GM18498 (cell line): ENCODE results near the gene PLB1.
"Not testable (repeated sequence)": the region's sequence is repeated elsewhere in the genome, so short reads cannot be mapped to it uniquely, and the experiment has no call there.

Experiments
- ATAC-seq: cut with Tn5 transposase; IDR thresholded peaks from one replicate; pipeline ENCODE4 v1.9.1; 2021; ENCODE audit warnings: mild to moderate bottlenecking, moderate library complexity; ENCODE audit not compliant: unreplicated experiment

PLB1 gene

DNA sequence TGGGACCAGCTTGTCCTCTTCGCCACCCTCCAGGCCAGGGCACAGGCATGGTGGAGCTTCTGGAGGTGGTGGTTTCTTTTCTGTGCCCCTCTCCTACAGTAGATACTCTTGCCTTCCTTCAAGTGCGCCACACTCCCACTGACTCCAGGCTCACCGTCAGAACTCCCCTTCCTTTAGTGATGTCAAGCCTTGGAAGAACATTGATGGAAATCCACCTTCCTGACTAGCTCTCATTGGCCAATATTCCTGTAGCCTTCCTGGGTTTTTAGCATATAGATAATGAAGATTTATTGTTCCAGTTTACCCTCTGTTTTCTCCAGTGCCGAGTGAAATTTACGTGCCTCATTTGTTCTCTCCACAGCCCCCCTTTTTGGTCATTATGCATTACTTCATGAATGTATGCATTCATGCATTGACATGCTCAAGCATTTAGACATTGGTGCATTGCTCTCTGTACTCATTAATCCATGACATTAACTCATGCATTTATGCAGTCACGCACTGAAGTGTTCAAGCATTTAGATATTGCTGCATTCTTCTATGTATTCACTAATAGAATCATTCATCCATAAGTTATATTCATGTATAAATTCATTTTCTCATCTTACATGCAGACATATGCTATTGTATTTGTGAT lies 37.3 kb downstream of the PLB1 start:
- ATAC-seq: no peak

DNA sequence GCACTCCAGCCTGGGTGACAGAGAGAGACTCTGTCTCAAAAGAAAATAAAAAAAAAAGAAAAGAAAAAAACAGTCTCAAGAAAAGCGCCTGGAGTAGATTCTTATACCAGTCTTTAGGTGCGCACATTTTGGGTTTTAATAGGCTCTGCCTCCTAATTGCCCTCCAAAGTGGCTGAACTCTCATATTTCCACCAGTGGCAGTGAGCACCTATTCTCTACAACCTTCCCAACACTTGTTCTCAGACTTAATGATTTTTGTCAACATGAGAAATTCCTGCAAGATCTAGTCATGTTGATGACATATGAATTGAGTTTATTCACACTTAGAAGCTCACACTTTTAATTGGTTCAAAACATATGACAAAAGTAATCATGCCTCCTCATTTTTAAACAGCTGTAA lies 39.0 kb downstream of the PLB1 start:
- ATAC-seq: no peak

GRCh38 chr2:28538134-28538533 lies 42.3 kb downstream of the PLB1 start:
- ATAC-seq: no peak

- ATAC-seq: no peak
Measured at GRCh38 chr2:28538652-28539051, 42.8 kb downstream of the PLB1 start.

DNA sequence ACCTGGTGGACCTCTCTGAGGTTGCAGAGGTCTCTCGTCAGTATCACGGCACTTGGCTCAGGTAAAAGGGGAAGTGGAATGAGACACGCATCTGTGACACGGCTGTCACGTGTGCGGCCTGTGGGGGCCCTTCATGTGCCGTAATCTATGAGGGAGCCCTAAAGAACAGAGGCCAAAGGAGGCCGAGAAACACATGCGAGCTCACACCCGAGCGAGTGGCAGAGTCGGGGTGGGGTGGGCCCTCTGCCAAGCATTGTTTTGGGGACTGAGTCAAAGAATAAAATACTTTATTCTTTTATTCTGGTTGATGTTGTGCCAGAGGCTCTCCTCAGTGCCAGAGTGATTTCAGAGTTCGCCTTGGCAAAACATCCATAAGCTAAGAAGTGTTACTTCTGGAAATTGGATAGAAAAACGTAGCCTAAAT lies 43.3 kb downstream of the PLB1 start:
- ATAC-seq: no peak

- no peak for ATAC-seq
Measured at GRCh38 chr2:28543316-28544035, 47.6 kb downstream of the PLB1 start.

DNA sequence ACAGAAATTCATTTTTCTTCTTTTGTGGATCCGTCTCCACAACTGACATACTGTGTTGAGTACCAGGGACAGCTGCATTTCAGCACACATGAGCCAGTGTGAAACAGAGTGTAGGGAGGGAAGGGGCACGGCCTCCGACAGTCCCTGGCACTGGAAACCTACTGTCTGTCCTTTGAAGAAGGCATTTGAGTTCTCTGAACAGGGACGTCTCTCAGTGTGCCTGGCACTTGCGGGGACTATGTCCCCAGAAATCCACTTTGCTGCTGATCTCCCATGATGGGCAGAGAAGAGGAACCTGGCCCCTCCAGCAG lies 48.1 kb downstream of the PLB1 start:
- no peak for ATAC-seq

DNA sequence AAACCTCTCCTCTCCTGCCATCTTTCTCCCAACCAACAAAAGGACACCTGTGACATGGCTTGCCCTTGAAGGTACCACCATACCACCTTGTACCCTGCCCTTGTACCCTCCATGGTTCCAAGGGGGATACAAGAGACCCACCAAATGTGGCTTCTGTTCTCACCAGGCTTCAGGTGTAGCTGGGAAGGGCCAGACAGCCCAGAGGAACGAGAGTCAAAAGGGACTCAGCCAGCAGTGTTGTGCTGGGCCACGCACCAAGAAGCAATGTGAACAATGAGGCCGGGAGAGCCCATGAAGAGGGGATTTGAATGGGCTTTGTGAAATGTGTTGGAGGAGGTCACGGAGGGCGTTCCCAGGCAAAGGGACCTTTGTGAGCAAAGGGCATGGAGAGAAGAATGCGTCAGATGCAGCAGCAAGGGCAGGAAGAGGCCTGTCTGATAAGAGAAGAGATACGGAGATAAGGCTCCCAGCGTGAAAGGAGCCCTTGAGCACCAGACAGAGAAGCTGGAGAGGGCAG lies 48.6 kb downstream of the PLB1 start:
- no peak for ATAC-seq

DNA sequence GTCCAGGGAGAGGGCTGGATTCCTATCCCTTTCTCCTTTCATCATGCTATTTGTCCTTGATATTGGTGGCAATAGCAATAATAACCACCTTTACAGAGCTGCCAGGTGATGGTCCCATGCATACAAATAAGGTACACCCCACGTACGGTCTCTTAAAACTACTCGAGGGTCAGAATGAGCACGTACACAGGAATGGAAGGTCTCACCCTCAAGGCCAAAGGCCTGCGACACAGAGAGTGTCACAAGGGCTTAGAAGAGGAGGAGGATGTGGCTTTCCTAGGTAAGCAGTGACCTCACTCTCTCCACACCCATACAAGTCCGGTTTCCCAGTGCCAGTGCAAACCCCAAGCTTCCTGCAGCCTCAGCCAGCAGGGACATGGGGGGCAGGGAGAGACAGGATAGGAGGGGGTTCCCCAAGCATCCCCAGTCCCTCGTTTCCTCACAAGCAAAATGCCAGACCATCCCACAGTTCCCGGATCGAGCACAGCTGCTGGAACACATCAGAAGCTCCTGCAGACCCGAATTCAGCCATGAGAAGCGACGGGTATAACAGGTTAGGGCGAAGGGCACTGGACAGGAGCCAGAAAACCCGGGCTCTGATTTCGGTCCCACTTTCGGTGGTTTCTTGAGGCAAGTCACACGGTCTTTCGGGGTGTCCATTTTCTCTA lies 49.2 kb downstream of the PLB1 start:
- no peak for ATAC-seq

GRCh38 chr2:28545590-28546200 lies 49.8 kb downstream of the PLB1 start:
- no peak for ATAC-seq

GRCh38 chr2:28546242-28546641 lies 50.4 kb downstream of the PLB1 start:
- ATAC-seq: no peak

GRCh38 chr2:28547223-28547860 lies 51.5 kb downstream of the PLB1 start:
- ATAC-seq: no peak

DNA sequence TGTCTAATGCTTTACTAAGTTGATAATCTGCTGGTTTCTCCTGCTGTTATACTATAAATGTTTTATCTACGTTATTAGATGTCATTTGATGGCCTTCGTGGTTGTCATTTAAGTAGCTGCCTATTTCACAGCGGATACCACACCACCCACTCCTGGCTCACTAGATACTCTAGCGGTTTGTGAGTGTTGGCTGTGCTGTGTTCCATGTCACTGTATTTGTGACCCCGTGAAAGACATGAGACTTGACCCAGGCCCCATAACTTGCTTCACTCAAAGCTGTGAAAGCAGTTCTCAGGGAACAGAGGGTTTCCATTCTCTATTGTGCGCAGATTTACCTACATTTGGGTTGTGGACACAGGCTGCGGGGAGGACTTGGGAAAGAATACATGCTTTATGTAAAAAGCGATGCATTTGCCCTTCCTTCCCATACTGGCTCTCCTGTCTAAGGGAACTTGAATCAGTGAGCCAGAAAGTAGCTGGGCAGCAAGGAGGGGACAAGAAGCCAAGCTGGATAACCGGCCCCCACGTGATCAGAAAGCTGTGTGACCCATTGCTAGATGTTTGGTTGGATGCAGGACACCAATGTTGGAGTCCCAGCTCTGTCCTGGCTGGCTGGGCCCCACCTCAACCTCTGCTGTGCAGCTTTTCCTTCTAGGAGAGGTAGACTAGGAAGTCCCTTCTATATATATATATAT lies 52.2 kb downstream of the PLB1 start:
- ATAC-seq: no peak

DNA sequence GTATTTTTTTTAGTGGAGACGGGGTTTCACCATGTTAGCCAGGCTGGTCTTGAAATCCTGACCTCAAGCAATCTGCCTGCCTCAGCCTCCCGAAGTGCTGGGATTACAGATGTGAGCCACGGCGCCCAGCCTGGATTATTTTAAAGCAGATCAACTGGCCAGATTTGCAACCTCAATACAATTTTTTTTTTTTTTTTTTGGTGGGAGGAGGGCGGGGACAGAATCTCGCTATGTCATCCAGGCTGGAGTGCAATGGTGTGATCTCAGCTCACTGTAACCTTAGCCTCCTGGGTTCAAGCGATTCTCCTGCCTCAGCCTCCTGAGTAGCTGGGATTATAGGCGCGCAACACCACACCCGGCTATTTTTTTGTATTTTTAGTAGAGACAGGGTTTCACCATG lies 54.5 kb downstream of the PLB1 start:
- ATAC-seq: not testable (repeated sequence)

DNA sequence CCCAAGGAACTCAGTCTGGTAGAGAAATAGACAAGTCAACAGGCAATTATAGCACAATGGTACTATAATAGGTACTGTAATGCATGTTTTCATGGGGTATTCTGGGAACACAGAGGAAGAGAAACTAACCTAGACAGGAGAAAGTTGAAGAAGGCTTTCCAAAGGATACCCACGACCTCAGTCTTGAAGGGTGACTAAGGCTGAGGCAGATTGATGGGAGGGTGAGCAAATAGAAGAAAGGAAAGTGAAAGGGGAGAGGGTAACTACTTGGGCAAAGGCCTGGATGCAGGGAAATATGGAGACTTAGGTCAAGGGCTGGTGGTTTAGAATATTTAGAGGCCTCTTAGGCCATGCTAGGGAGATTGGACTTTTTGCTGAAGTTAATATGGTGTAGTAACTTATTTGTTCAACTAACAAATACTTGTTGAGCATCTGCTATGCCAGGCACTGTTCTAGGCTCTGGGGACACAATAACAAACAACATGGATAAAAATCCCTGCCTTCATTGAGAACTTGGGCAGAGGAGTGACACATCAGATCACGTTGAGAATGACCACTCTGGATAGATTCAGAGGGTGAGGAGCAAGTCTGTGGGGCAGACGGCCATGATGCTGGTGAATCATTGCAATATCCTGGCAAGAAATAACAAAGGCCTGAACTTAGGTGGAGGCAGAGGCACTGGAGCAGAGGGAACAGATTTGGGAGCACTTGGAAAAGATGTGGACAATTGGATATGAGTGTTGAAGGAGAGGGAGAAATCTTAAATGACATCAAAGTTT lies 56.4 kb downstream of the PLB1 start:
- no peak for ATAC-seq

DNA sequence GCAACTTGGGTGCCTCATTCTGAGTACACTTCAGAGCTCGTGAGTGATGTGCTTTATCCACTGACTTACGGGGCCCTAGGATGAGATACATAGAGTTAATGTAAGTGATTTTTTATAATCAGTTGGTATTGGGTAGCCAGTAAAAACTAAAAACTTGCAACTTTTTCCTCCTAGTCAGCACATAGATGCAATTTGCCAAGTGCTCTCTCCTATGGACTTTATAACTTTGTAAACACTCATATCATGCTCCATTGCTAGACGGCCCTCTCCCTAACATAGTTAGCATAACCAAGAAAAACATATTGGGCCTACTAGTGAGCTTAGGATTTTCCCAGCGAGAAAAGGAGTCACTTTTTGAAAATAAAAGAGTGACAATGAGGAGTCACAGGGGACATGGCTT lies 60.4 kb downstream of the PLB1 start:
- no peak for ATAC-seq

- ATAC-seq: no peak
Measured at GRCh38 chr2:28557389-28558131, 61.7 kb downstream of the PLB1 start.

GRCh38 chr2:28558158-28558820 lies 62.4 kb downstream of the PLB1 start:
- no peak for ATAC-seq

- no peak for ATAC-seq
Measured at GRCh38 chr2:28558918-28559317, 63.1 kb downstream of the PLB1 start.
